Epithelial cell of esophagus (primary cell): Measurements from ENCODE around the gene EML5.
A peak's percentile ranks its signal among the peaks of the same experiment; 100 is the strongest.

Experiments
- DNase-seq: peaks from one replicate; pipeline ENCODE4 v3.0.0; 2010; ENCODE audit warnings: low read depth
- H3K4me3 ChIP-seq: 2 replicates; pipeline ENCODE4 v1.5.1; 2011; ENCODE audit warnings: mild to moderate bottlenecking, low read length, control low read depth
- TF ChIP-seq, protein P1 (sequence below): IDR thresholded peaks from 2 replicates; pipeline ENCODE4 v1.5.1; 2011; ENCODE audit warnings: low read depth, mild to moderate bottlenecking, low read length, control low read depth, inconsistent platforms; ENCODE audit not compliant: insufficient read depth; ENCODE audit errors: missing control alignments

Gene EML5

GRCh38 chr14:88808359-88808758 lies 15.6 kb upstream of the EML5 start:
- DNase-seq = no peak
- TF ChIP-seq, protein P1, sequence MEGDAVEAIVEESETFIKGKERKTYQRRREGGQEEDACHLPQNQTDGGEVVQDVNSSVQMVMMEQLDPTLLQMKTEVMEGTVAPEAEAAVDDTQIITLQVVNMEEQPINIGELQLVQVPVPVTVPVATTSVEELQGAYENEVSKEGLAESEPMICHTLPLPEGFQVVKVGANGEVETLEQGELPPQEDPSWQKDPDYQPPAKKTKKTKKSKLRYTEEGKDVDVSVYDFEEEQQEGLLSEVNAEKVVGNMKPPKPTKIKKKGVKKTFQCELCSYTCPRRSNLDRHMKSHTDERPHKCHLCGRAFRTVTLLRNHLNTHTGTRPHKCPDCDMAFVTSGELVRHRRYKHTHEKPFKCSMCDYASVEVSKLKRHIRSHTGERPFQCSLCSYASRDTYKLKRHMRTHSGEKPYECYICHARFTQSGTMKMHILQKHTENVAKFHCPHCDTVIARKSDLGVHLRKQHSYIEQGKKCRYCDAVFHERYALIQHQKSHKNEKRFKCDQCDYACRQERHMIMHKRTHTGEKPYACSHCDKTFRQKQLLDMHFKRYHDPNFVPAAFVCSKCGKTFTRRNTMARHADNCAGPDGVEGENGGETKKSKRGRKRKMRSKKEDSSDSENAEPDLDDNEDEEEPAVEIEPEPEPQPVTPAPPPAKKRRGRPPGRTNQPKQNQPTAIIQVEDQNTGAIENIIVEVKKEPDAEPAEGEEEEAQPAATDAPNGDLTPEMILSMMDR = no peak
- H3K4me3 ChIP-seq = no peak overlapping the region

- DNase-seq = no peak
- no peak overlapping the region for H3K4me3 ChIP-seq
- TF ChIP-seq, protein P1 = no peak
These were observed 11.7 kb upstream of the EML5 start for GRCh38 chr14:88804477-88804876.

DNA sequence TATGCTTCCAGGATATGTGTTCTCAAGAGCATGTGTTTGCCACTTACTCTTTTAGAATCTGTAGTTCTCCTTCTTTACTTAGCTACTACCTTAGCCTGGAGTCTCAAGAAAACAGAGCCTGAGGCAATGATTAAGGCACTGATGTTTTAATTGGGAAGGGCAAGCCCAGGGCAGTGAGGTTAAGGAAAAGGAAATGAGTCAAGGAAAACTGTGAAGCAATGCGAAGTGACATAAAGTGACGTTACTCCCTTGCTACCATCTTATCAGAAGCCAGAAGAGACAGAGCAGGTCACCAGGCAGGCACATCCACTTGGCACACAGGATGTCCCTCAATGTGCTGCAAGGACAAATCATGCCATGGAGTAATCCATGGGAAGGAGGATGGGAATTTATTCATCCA lies 11.3 kb upstream of the EML5 start:
- peak; percentile 9 for DNase-seq
- no peak overlapping the region for H3K4me3 ChIP-seq
- TF ChIP-seq, protein P1 = no peak

DNA sequence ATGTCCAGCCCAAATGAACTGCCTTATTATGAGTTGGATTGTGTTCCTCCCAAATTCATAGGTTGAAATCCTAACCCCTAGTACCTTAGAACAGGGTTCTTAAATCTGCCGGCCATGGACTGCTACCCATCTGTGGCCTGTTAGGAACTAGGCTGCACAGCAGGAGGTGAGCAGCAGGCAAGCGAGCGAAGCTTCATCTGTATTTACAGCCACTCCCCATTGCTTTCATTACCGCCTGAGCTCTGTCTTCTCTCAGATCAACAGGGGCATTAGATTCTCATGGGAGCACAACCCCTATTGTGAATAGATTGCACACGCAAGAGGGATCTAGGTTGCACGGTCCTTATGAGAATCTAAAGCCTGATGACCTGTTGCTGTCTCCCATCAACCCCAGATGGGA lies 9.8 kb upstream of the EML5 start:
- TF ChIP-seq, protein P1 = no peak
- no peak for DNase-seq
- no peak overlapping the region for H3K4me3 ChIP-seq

GRCh38 chr14:88799522-88799921 lies 6.8 kb upstream of the EML5 start:
- no peak overlapping the region for H3K4me3 ChIP-seq
- TF ChIP-seq, protein P1 = no peak
- DNase-seq = no peak

- TF ChIP-seq, protein P1 = no peak
- no peak overlapping the region for H3K4me3 ChIP-seq
- no peak for DNase-seq
These were observed 5.4 kb upstream of the EML5 start for GRCh38 chr14:88798156-88798555.

DNA sequence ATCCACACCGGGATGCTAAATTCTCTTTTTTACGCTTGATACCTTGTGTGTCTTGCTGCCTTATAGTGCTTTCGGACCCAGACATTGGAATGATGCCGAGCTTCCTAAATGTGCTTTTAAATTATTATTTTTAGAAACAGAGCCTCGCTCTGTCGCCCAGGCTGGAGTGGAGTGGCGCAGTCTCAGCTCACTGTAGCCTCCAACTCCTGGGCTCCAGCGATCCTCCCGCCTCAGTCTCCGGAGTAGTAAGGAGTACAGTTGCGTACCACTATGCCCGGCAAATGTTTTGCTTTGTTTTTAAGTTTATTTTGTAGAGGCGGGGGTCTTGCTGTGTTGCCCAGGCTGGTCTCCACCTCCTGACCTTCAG lies 489 bp upstream of the EML5 start:
- peak overlapping the region; percentile 63 for H3K4me3 ChIP-seq
- TF ChIP-seq, protein P1 = no peak
- no peak for DNase-seq
